Ascending aorta (tissue), 2 donors: ENCODE data around the gene RALGPS1. TPM values are rescaled to one million over a fixed set of nuclear protein-coding genes. Genes with fewer than 3 reads are reported as not detected.
A peak's percentile ranks its signal among the peaks of the same experiment; 100 is the strongest.

Source experiments
- DNase-seq, 2 donors: peaks; one replicate each; pipeline ENCODE4 v3.0.0-alpha.2; 2019; ENCODE audit warnings: low spot score in 2 of 2
- H3K27ac ChIP-seq, 2 donors: fragments of 200-600 bp; sonication (generic); one replicate each; pipeline ENCODE4 v1.5.1; 2016 to 2017; ENCODE audit warnings: mild to moderate bottlenecking in 1 of 2
- H3K27me3 ChIP-seq: fragments of 200-600 bp; sonication (generic); one replicate; pipeline ENCODE4 v1.5.1; 2017
- H3K36me3 ChIP-seq, 2 donors: fragments of 200-600 bp; sonication (generic); one replicate each; pipeline ENCODE4 v1.5.1; 2016
- H3K4me1 ChIP-seq, 2 donors: fragments of 200-600 bp; sonication (generic); one replicate each; pipeline ENCODE4 v1.5.1; 2016 to 2017; ENCODE audit warnings: mild to moderate bottlenecking in 1 of 2
- H3K4me3 ChIP-seq, 2 donors: fragments of 200-600 bp; sonication (generic); one replicate each; pipeline ENCODE4 v1.5.1; 2016 to 2017; ENCODE audit warnings: mild to moderate bottlenecking in 1 of 2
- H3K9me3 ChIP-seq, 2 donors: fragments of 200-600 bp; sonication (generic); one replicate each; pipeline ENCODE4 v1.5.1; 2016
- intact Hi-C: fragments of 100-400 bp; cut with DNase I; formaldehyde crosslinking; loops from one replicate; pipeline ENCODE4 v1.15.1; 2023
- total RNA-seq: library from RNA; depleted of rRNA; stranded (reverse); fragments of >200 nt; gene quantifications from one replicate; pipeline ENCODE4 v1.1.0, GENCODE V29; 2016
- TF ChIP-seq, protein P1 (sequence below), 3 experiments: fragments of 200-600 bp in 2 of 3; fragments of 450-650 bp in 1 of 3; sonication (generic) in 2 of 3; IDR thresholded peaks; one replicate each; pipeline ENCODE4 v1.5.1; 2016 to 2019; ENCODE audit warnings: antibody characterized with exemption in 3 of 3, mild to moderate bottlenecking in 1 of 3, moderate library complexity in 1 of 3

Gene RALGPS1
- total RNA-seq, 1 donor from 2014 or later, result 9.8 TPM

DNA sequence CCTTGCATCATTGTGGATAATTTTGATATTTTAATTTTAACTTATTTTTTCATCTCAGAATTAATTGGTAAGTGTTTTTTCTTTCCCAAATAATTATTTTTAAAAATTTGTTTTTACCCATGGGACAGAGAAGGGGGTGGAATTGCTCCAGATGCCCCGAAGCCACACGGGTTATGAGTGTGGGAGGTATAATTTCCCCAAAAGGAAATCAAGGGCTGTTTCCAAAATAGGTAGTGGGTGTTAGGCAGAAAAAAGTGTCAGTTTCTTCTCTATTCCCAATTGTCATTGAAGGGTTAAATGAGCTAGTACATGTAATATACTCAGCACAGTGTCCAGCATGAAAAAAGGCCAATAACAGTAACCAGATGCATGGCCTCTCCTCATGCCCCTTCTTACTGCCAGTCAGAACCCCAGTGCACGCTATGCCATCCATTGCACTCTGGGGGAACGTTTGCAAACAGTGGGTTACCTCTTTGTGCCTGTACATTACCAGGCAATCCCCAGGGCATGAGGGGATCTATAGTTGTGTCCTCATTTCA, 244.3 kb downstream of the RALGPS1 start:
- DNase-seq, result no peak
- no peaks in the 10 kb centered on the region for H3K36me3 ChIP-seq
- H3K4me3 ChIP-seq, result no peak overlapping the region
- TF ChIP-seq, protein P1, sequence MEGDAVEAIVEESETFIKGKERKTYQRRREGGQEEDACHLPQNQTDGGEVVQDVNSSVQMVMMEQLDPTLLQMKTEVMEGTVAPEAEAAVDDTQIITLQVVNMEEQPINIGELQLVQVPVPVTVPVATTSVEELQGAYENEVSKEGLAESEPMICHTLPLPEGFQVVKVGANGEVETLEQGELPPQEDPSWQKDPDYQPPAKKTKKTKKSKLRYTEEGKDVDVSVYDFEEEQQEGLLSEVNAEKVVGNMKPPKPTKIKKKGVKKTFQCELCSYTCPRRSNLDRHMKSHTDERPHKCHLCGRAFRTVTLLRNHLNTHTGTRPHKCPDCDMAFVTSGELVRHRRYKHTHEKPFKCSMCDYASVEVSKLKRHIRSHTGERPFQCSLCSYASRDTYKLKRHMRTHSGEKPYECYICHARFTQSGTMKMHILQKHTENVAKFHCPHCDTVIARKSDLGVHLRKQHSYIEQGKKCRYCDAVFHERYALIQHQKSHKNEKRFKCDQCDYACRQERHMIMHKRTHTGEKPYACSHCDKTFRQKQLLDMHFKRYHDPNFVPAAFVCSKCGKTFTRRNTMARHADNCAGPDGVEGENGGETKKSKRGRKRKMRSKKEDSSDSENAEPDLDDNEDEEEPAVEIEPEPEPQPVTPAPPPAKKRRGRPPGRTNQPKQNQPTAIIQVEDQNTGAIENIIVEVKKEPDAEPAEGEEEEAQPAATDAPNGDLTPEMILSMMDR (IDR thresholded peaks at IDR 0.05), result no peak
- peaks cover 4 to 13% of the 10 kb centered on the region in 2 donors for H3K4me1 ChIP-seq
- no peak overlapping the region for H3K27ac ChIP-seq
- intact Hi-C loops, result no loop called here
- no peaks in the 10 kb centered on the region for H3K27me3 ChIP-seq
- H3K9me3 ChIP-seq, result no peaks in the 10 kb centered on the region

GRCh38 chr9:127159325-127159801, 244.8 kb downstream of the RALGPS1 start:
- Histone ChIP-seq H3K27me3 (no peaks in the 10 kb centered on the region), H3K4me3 (no peak overlapping the region), H3K4me1 (peaks cover 0 to 10% of the 10 kb centered on the region in 2 donors), H3K36me3 (no peaks in the 10 kb centered on the region), H3K27ac (no peak overlapping the region), H3K9me3 (no peaks in the 10 kb centered on the region)
- peak in 1 of 2 donors; percentile 56 for DNase-seq
- intact Hi-C loops, result no loop called here
- TF ChIP-seq, protein P1 (IDR thresholded peaks at IDR 0.05), result no peak

- H3K9me3 ChIP-seq, result no peaks in the 10 kb centered on the region
- H3K36me3 ChIP-seq, result no peaks in the 10 kb centered on the region
- intact Hi-C loops, result no loop called here
- no peaks in the 10 kb centered on the region for H3K27me3 ChIP-seq
- TF ChIP-seq, protein P1 (IDR thresholded peaks at IDR 0.05), result no peak
- peaks cover 0 to 9% of the 10 kb centered on the region in 2 donors for H3K4me1 ChIP-seq
- H3K27ac ChIP-seq, result no peak overlapping the region
- no peak overlapping the region for H3K4me3 ChIP-seq
- DNase-seq, result peak in 1 of 2 donors; percentile 60
Observed at GRCh38 chr9:127159949-127160610, 245.5 kb downstream of the RALGPS1 start.

- Histone ChIP-seq H3K4me3 (no peak overlapping the region), H3K4me1 (peaks cover 0 to 5% of the 10 kb centered on the region in 2 donors), H3K36me3 (no peaks in the 10 kb centered on the region), H3K27ac (no peak overlapping the region), H3K9me3 (no peaks in the 10 kb centered on the region), H3K27me3 (no peaks in the 10 kb centered on the region)
- TF ChIP-seq, protein P1 (IDR thresholded peaks at IDR 0.05), result no peak
- DNase-seq, result peak in 1 of 2 donors; percentile 60
- intact Hi-C loops, result no loop called here
Observed at GRCh38 chr9:127161081-127161624, 246.6 kb downstream of the RALGPS1 start.

GRCh38 chr9:127162046-127162863, 247.7 kb downstream of the RALGPS1 start:
- Histone ChIP-seq H3K27me3 (no peaks in the 10 kb centered on the region), H3K27ac (no peak overlapping the region), H3K36me3 (no peaks in the 10 kb centered on the region), H3K9me3 (no peaks in the 10 kb centered on the region), H3K4me3 (no peak overlapping the region), H3K4me1 (peaks cover 0 to 5% of the 10 kb centered on the region in 2 donors)
- TF ChIP-seq, protein P1 (IDR thresholded peaks at IDR 0.05), result no peak
- no peak for DNase-seq
- intact Hi-C loops, result no loop called here
